Adipocyte (in vitro differentiated cells): ENCODE results near the gene CCL4.
A peak's percentile ranks its signal among the peaks of the same experiment; 100 is the strongest.
"Not testable (repeated sequence)": the region's sequence is repeated elsewhere in the genome, so short reads cannot be mapped to it uniquely, and the experiment has no call there.

Source experiments
- DNase-seq: peaks from one replicate; pipeline ENCODE4 v3.0.0-alpha.2; 2015; ENCODE audit warnings: low read depth
- H3K27me3 ChIP-seq: replicated peaks from 2 replicates; pipeline ENCODE4 v1.7.0; 2013; ENCODE audit warnings: mild to moderate bottlenecking, low read length, moderate library complexity; ENCODE audit not compliant: control insufficient read depth, insufficient read depth
- H3K36me3 ChIP-seq: 2 replicates; pipeline ENCODE4 v1.7.0; 2013; ENCODE audit warnings: low read length, mild to moderate bottlenecking, moderate library complexity; ENCODE audit not compliant: control insufficient read depth, insufficient read depth, severe bottlenecking
- H3K4me1 ChIP-seq: 2 replicates; pipeline ENCODE4 v1.7.0; 2013; ENCODE audit warnings: mild to moderate bottlenecking, low read length, moderate library complexity; ENCODE audit not compliant: control insufficient read depth, insufficient read depth
- H3K4me3 ChIP-seq: 2 replicates; pipeline ENCODE4 v1.7.0; 2013; ENCODE audit warnings: mild to moderate bottlenecking, low read length, moderate library complexity
- H3K9ac ChIP-seq: 2 replicates; pipeline ENCODE4 v1.7.0; 2013; ENCODE audit warnings: mild to moderate bottlenecking, low read length, moderate library complexity
- H3K9me3 ChIP-seq: 2 replicates; pipeline ENCODE4 v1.7.0; 2013; ENCODE audit warnings: mild to moderate bottlenecking, low read length, moderate library complexity; ENCODE audit not compliant: control insufficient read depth

CCL4 gene

DNA sequence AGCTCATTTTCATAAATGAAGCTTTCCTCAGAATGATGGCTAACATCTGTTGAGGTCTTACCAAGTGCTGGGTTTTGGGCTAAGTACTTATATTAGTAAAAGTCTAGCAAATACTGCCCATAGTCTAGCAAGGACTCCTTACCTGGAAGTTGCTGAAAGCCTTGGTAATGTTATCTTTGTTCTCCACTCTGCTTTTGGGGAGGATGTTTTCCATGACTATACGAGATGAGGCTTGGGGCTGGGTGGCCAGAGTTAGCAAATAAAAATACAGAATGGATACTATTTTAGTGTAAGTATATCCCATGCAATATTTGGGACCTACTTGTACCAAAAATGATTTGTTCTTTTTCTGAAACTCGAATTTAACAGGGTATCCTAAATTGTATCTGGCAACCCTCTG is 31.9 kb upstream of the CCL4 start:
- peaks cover 2% of the 10 kb centered on the region for H3K27me3 ChIP-seq
- H3K36me3 ChIP-seq = no peaks in the 10 kb centered on the region
- H3K9me3 ChIP-seq = no peaks in the 10 kb centered on the region
- H3K4me1 ChIP-seq = no peaks in the 10 kb centered on the region
- no peak overlapping the region for H3K4me3 ChIP-seq
- DNase-seq = no peak
- H3K9ac ChIP-seq = no peak overlapping the region

DNA sequence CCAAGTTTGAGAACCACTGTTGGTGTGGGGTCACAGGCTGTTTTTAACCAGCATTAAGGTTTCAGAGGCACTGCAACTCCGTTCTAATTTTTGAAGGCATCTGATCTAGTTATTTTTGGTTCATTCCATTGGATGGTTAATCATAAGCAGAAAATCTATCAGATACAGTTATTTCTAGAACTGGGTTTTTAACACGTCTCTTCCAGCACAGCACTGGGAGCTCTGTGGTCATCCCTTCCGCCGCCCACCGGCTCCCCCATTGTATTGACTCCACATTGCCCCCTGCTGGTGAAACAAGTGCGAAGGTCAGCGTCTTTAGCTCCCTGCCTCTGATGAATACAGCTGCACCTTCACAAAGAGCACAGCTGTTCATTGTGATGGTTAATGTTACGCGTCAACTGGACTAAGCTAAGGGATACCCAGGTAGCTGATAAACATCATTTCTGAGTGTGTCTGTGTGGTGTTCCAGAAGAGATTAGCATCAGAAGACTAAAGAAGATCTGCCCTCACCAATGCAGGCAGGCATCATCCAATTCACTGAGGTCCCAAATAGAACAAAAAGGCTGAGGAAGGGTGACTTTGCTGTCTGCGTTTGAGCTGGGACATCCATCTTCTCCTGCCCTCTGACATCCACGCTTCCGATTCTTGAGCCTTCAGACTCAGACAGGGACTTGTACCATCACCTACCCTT is 31.1 kb upstream of the CCL4 start:
- peaks cover 6% of the 10 kb centered on the region for H3K9me3 ChIP-seq
- peak; percentile 26 for DNase-seq

DNA sequence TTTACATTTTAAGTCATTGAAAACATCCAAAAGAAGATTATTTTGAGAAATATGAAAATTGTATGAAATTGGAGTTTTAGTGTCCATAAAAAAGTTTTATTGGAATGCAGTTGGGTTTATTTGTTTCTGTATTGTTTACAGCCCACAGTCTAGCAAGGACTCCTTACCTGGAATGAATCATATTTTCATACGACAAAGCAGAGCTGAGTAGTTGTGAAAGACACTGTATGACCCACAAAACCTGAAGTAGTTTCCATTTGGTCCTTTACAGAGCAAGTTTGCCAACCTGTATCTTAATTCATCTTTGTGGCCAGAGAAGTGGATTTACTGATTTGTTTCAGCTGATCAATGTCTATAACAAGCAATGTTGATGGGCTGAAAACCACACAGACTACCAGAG is 29.3 kb upstream of the CCL4 start:
- H3K4me3 ChIP-seq = no peak overlapping the region
- no peaks in the 10 kb centered on the region for H3K36me3 ChIP-seq
- no peak for DNase-seq
- H3K27me3 ChIP-seq = peaks cover 10% of the 10 kb centered on the region
- H3K9ac ChIP-seq = no peak overlapping the region
- no peaks in the 10 kb centered on the region for H3K4me1 ChIP-seq
- peaks cover 10% of the 10 kb centered on the region for H3K9me3 ChIP-seq

More for the DNA sequence above, 31.1 kb upstream of the CCL4 start:
- Histone ChIP-seq H3K36me3 (no peaks in the 10 kb centered on the region), H3K4me1 (no peaks in the 10 kb centered on the region), H3K9ac (no peak overlapping the region), H3K27me3 (peaks cover 4% of the 10 kb centered on the region), H3K4me3 (no peak overlapping the region)

DNA sequence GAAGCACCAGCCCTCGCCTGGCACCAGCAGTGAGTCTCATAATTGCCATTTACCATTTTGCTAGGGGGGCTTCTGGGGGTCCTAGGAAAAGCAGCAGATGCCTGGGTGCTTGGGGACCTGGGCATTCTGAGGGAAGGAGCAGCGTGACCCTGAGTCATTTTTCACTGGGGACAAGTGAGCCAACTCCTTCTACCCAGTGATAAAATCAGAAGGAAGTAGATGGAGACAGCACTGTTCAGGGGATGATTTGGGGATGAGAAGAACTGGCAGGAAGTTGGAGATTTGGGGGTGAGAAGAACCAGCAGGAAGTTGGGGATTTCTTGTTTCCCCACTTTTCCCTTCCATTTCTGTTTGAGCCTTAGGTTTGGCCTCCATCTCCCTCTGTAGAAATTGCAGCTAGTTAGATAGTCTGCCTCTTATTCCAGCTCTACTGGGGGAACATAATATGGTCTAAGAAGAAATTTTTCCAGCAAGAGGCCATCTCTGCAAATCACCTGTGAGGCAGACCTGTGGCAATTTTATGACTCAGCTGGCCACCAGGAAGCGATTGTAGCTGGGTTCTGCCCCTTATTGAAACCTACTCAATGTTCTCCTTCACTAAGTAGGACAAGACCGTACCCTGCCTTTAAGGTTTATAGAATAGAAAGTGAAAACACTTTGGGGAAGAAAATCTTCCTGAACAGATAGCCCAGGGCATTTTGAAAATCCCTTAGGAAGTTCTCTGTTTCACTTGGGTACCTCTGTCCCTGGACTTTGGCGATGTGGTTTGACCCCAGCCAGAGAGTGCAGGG is 21.8 kb upstream of the CCL4 start:
- not testable (repeated sequence) for DNase-seq, H3K9ac ChIP-seq, H3K36me3 ChIP-seq, H3K4me3 ChIP-seq, H3K27me3 ChIP-seq, H3K4me1 ChIP-seq
- peaks cover 10% of the 10 kb centered on the region for H3K9me3 ChIP-seq

DNA sequence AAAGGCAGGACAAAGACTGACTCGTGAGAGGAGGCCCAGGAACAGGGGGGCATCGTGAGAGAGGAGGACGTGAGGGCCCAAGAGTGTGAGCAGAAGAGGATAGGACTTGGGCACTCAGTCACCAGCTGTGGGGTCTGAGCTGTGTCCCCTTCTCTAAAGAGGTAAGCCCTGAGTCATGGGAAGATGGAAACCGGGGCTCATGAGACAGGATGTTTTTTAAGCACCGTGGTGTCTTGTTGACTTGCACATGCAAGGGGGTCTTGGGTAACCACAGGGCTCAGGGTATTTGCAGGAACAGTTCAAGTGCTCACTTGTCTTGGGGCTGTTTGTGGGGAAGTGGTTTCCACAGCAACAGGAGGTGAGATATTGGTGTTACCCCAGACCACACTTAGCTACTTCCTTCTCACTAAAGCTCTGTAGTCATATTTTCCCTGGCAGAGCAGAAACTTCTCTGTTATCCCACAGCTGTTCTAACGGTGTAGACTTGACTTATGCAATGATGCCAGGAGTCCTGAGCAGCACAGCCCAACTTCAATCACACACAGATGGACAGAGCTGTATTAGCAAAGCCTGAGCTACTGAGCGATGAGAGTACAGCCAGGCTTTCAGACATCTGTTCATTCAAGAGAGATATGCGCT is 21.0 kb upstream of the CCL4 start:
- H3K4me1 ChIP-seq, H3K9ac ChIP-seq, H3K36me3 ChIP-seq, DNase-seq, H3K9me3 ChIP-seq, H3K27me3 ChIP-seq, H3K4me3 ChIP-seq: not testable (repeated sequence)

DNA sequence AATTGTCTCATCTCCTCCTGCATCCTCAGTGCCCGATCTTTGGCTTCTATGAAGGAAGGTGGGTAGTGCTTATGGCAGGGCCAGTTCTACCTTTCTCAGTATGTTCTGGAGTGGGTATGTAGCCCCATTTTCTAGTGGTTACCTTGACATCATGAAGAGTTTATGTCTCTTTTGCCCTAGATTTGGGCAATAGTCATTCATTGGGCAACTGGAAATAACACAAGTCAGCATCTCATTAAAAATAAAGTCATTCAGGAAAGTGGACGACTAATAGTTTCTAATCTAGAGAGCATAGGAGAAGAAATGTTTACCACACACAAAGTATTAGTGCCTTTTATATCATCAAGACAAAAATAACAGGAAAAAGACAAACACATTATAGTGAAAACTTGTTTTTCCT is 19.9 kb upstream of the CCL4 start:
- DNase-seq, H3K9me3 ChIP-seq, H3K27me3 ChIP-seq: not testable (repeated sequence)

DNA sequence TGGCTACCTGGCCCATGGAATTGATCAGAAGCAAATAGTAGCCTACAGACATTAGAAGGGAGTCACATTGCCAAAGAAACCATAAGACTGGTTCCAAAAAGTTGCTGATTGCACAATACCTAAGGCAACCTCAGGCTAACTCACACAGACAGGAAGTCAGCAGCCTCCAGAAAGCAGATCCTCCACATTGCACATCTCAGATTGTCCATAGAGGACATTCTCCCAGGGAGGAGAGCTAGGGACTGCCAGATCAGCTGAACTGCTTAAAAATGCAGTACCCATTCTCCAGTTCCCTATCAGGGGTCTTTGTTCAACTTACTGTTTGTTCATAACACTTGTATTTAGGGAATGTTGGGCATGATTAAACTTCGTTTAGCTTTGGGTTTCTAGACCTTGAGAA is 17.9 kb upstream of the CCL4 start:
- no peak overlapping the region for H3K4me3 ChIP-seq
- no peaks in the 10 kb centered on the region for H3K9me3 ChIP-seq
- no peak overlapping the region for H3K9ac ChIP-seq
- no peaks in the 10 kb centered on the region for H3K27me3 ChIP-seq
- DNase-seq = peak; percentile 14
- peaks cover 11% of the 10 kb centered on the region for H3K4me1 ChIP-seq
- no peaks in the 10 kb centered on the region for H3K36me3 ChIP-seq

More for the DNA sequence above, 19.9 kb upstream of the CCL4 start:
- H3K36me3 ChIP-seq, H3K4me3 ChIP-seq, H3K4me1 ChIP-seq, H3K9ac ChIP-seq: not testable (repeated sequence)

DNA sequence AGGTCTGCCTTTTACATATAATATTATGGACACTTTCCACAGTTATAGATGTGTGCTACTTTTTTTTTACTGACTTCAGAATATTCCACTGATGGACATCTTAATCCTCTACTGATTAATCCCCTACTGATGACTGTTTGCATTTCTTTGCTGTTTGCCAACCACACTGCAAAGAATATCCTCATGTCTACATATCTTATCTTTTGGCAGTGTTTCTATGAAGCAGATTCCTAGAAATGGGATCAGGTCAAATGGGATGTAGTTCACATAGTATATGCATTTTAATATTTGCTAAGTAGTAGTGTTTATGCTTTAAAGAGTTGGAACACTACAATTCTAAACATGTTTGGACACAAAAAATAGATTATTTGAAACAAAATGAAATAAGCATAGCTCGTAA is 16.8 kb upstream of the CCL4 start:
- H3K27me3 ChIP-seq = no peaks in the 10 kb centered on the region

DNA sequence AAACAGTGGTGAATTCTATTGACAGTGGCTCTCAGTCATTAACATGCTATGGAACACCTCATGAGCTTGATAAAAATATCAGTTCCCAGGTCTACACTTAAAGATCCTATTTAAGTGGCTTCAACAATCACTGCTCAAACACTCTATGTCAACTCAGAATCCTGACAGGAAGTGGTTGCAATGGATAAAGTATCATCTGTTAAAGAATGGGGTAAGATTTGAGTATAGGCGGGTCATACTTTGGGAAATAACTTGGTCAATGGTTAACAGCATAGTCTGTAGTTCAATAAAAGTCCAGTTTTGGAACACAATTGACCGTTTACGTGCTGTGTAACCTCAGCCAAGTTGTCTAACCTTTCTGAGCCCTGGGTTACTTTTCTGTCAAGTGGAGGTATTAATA is 16.2 kb upstream of the CCL4 start:
- H3K36me3 ChIP-seq, H3K9me3 ChIP-seq, H3K4me3 ChIP-seq, DNase-seq, H3K9ac ChIP-seq, H3K27me3 ChIP-seq: not testable (repeated sequence)
- peaks cover 11% of the 10 kb centered on the region for H3K4me1 ChIP-seq

More for the DNA sequence above, 16.8 kb upstream of the CCL4 start:
- no peaks in the 10 kb centered on the region for H3K9me3 ChIP-seq
- DNase-seq = no peak
- no peak overlapping the region for H3K9ac ChIP-seq
- H3K4me3 ChIP-seq = no peak overlapping the region
- H3K4me1 ChIP-seq = peaks cover 11% of the 10 kb centered on the region
- no peaks in the 10 kb centered on the region for H3K36me3 ChIP-seq

DNA sequence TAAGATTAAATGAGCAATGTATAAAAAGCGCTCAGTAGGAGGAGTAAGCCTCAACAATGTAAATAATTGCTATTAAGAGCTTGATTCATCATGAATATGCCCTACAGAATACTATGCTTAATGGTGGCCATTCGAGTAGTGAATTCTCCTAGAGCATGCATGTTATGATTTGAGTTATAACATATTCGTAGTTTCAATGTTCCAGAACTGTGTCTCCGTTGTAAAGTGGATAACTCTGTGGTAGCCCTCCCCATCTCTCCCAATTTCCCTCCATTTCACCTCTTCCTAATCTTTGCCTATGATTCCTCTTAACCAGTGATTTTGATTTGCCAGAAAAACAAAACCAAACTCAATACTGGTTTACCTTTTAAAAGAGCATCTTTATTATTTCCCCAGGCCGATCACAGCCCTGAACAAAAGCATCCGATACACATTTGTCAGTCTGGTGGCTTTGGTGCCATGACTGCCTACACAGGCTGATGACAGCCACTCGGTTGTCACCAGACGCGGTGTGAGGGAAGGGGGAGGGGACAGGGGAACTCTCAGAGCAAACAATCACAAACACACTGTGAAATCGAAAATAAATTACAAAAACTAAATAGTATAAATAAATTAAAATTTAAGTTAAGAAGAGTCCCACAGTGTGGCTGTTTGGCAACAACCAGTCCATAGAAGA is 15.6 kb upstream of the CCL4 start:
- not testable (repeated sequence) for H3K4me3 ChIP-seq, DNase-seq, H3K9me3 ChIP-seq, H3K9ac ChIP-seq, H3K27me3 ChIP-seq, H3K36me3 ChIP-seq
- peaks cover 11% of the 10 kb centered on the region for H3K4me1 ChIP-seq
